ENCODE data around the gene ACP3.

DNA sequence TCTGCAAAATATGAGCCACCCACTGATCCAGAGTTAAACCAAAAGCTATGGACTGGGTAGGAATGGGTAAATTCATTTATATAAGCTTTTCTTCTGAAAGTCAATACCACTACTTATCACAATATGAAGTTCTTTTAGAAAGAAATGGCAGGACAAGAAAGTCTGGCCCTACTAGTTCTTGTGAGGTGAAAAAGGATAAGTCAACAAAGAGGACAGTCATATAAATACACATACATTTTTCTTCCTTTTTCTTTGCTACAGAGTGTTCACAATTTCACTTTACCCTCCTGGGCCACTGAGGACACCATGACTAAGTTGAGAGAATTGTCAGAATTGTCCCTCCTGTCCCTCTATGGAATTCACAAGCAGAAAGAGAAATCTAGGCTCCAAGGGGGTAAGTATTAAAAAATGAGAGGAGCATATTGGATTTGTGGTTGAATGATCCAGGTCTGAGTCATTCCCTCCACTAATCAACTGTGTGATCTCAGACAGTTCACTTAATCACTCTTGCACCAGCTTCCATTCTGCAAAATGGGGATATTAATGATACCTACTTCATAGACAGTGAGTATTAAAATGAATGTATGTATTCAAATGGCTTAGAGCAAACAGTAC, 27.6 kb downstream of the ACP3 start:
- no peak for TF ChIP-seq CTCF (IDR thresholded peaks at IDR 0.05; ENCODE audit: insufficient read depth, low read depth, low read length)
- TF ChIP-seq EZH2 (IDR thresholded peaks at IDR 0.05; ENCODE audit: insufficient read depth, low read length) = no peak
